Smooth muscle cell (in vitro differentiated cells): ENCODE data around the gene SAMM50. TPM values are rescaled to one million over a fixed set of nuclear protein-coding genes. Genes with fewer than 3 reads are reported as not detected.

Source experiments
- DNase-seq: peaks from one replicate; lab custom pipeline; 2025; ENCODE audit not compliant: unreplicated experiment; lab: John Stamatoyannopoulos, UW
- H2AFZ ChIP-seq: fragments of 200-600 bp; sonication (generic); 2 replicates; pipeline ENCODE4 v1.6.0; 2016; ENCODE audit warnings: antibody characterized with exemption, low read depth, mild to moderate bottlenecking
- H3F3A ChIP-seq: fragments of 200-600 bp; sonication (generic); 2 replicates; pipeline ENCODE4 v1.6.0; 2017; ENCODE audit warnings: antibody characterized with exemption, low read depth
- H3K27ac ChIP-seq: fragments of 200-600 bp; sonication (generic); 2 replicates; pipeline ENCODE4 v1.5.1; 2016; ENCODE audit warnings: low read depth, mild to moderate bottlenecking
- H3K27me3 ChIP-seq: fragments of 200-600 bp; sonication (generic); 2 replicates; pipeline ENCODE4 v1.6.1; 2016; ENCODE audit warnings: low read depth, mild to moderate bottlenecking
- H3K36me3 ChIP-seq: fragments of 200-600 bp; sonication (generic); 2 replicates; pipeline ENCODE4 v1.5.1; 2016; ENCODE audit warnings: low read depth
- H3K4me1 ChIP-seq: fragments of 200-600 bp; sonication (generic); 2 replicates; pipeline ENCODE4 v1.5.1; 2016; ENCODE audit warnings: low read depth
- H3K4me2 ChIP-seq: fragments of 200-600 bp; sonication (generic); 2 replicates; pipeline ENCODE4 v1.6.0; 2016; ENCODE audit warnings: mild to moderate bottlenecking
- H3K4me3 ChIP-seq: fragments of 200-600 bp; sonication (generic); 2 replicates; pipeline ENCODE4 v1.5.1; 2016; ENCODE audit warnings: mild to moderate bottlenecking
- H3K79me2 ChIP-seq: fragments of 200-600 bp; sonication (generic); 2 replicates; pipeline ENCODE4 v1.6.0; 2016; ENCODE audit warnings: low read depth, mild to moderate bottlenecking
- H3K9ac ChIP-seq: fragments of 200-600 bp; sonication (generic); 2 replicates; pipeline ENCODE4 v1.6.0; 2016; ENCODE audit warnings: low read depth
- H3K9me3 ChIP-seq: fragments of 200-600 bp; sonication (generic); replicated peaks from 2 replicates; pipeline ENCODE4 v1.5.1; 2016; ENCODE audit warnings: low read depth
- H4K20me1 ChIP-seq: fragments of 200-600 bp; sonication (generic); 2 replicates; pipeline ENCODE4 v1.6.0; 2016; ENCODE audit warnings: low read depth
- CTCF ChIP-seq: fragments of 200-600 bp; sonication (generic); IDR thresholded peaks from 2 replicates; pipeline ENCODE4 v1.5.1; 2017; ENCODE audit warnings: borderline replicate concordance, mild to moderate bottlenecking, antibody characterized with exemption; ENCODE audit not compliant: insufficient read depth, poor library complexity, severe bottlenecking
- WGBS: methylation state at CpG from one replicate; pipeline ENCODE4 v1.1.7; 2016; ENCODE audit warnings: low lambda C conversion rate; 5-methylcytosine and 5-hydroxymethylcytosine counted together
- polyA plus RNA-seq: library from polyadenylated mRNA; unstranded; fragments of >200 nt; fragmentation: Nextera tagmentation; extraction: Ambion mirVana; gene quantifications from 2 replicates; pipeline ENCODE4 v1.2.1, GENCODE V29; 2016
- total RNA-seq: library from RNA; depleted of rRNA; stranded (reverse); fragments of >200 nt; gene quantifications from 2 replicates; pipeline ENCODE4 v1.2.3, GENCODE V29; 2014

SAMM50 gene
- total and polyA plus RNA-seq, 2 experiments from 2014 or later = 43.6 to 56.1 TPM

- TF ChIP-seq CTCF = no peak
- Histone ChIP-seq H3K4me2 (no peak overlapping the region), H4K20me1 (no peaks in the 10 kb centered on the region), H3K36me3 (no peaks in the 10 kb centered on the region), H3F3A (no peaks in the 10 kb centered on the region), H3K4me1 (no peaks in the 10 kb centered on the region), H3K79me2 (no peaks in the 10 kb centered on the region), H3K9ac (no peak overlapping the region), H3K9me3 (no peaks in the 10 kb centered on the region), H3K27ac (no peak overlapping the region), H2AFZ (no peak overlapping the region), H3K4me3 (no peak overlapping the region), H3K27me3 (peaks cover 9% of the 10 kb centered on the region)
- WGBS = 53% methylated on average over 4 of the region's 4 CpGs
- no peak for DNase-seq
These were observed 43.9 kb upstream of the SAMM50 start for GRCh38 chr22:43911351-43911750.

DNA sequence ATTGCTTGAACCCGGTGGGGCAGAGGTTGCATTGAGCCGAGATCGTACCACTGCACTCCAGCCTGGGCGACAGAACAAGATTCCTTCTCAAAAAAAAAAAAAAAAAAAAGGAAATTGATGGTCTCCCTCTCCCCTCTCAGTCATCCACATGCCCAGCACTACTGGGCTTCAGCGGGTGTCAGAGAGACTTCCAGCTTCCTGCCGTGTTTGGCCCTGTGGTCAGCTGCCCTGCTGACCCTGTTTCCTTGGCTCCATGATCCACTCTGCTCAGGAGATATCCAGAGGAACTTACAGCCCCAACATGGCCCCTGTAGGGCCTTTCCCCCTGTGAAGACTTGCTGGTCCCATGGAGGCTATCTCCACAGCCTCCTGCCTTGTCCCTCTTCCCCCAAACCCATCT, 37.7 kb upstream of the SAMM50 start:
- Histone ChIP-seq H3K9ac (no peak overlapping the region), H3K4me2 (no peak overlapping the region), H3K27ac (no peak overlapping the region), H3F3A (no peaks in the 10 kb centered on the region), H4K20me1 (no peaks in the 10 kb centered on the region), H3K79me2 (no peaks in the 10 kb centered on the region), H3K4me3 (no peak overlapping the region), H3K4me1 (peaks cover 4% of the 10 kb centered on the region), H3K36me3 (no peaks in the 10 kb centered on the region), H2AFZ (no peak overlapping the region), H3K27me3 (no peaks in the 10 kb centered on the region), H3K9me3 (no peaks in the 10 kb centered on the region)
- no peak for TF ChIP-seq CTCF
- no peak for DNase-seq
- 89% methylated on average over 6 of the region's 6 CpGs for WGBS

DNA sequence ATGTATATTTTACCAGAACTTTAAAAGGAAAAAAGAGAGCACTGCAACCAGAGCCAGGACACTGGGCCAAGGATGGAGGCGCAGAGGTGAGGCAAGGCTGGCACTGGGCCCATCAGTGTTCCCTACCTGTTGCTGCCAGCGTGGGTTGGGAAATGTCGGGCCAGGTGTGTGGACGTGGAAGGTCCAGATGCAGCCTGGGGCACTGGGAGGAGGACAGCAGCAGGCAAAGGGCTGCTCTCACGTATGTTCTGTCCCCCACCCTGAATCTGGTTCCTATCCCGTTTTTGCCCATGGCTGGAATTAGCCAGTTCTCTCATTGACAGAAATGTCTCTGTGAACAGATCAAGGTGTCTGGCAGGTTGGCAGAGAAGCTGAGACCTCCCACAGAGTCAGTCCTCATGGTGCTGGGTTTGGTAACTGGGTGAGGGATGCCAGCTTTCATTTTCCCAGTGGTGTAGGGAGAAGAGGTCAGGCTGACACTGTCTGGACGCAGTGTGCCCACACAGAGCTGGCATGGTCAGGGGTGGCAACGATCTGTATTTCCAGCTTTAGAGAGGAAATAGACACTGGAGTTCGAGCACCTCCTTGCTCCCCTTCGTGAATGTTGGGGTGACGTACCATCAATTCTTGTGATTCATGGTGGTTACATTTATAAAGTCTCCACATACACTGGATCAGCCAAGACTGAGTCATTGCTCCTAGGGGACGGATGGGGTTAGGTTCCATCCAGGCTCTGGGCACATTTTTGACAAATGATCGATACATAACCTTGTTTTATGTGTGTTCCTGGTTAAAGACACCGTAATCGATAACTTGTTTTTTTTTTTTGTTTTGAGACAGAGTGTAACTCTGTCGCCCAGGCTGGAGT, 35.9 kb upstream of the SAMM50 start:
- 91% methylated on average over 16 of the region's 16 CpGs for WGBS
- peaks cover 8% of the 10 kb centered on the region for H3K4me1 ChIP-seq
- no peak for DNase-seq

More for the DNA sequence above, 35.9 kb upstream of the SAMM50 start:
- no peak overlapping the region for H3K27ac ChIP-seq
- H3F3A ChIP-seq = no peaks in the 10 kb centered on the region
- H3K9ac ChIP-seq = no peak overlapping the region
- H3K79me2 ChIP-seq = no peaks in the 10 kb centered on the region
- no peak for TF ChIP-seq CTCF
- no peaks in the 10 kb centered on the region for H4K20me1 ChIP-seq
- no peak overlapping the region for H3K4me3 ChIP-seq
- no peaks in the 10 kb centered on the region for H3K27me3 ChIP-seq
- no peaks in the 10 kb centered on the region for H3K36me3 ChIP-seq
- H3K4me2 ChIP-seq = no peak overlapping the region
- no peaks in the 10 kb centered on the region for H3K9me3 ChIP-seq
- no peak overlapping the region for H2AFZ ChIP-seq
